ENCODE data around the gene NUP42. TPM values are rescaled to one million over a fixed set of nuclear protein-coding genes. Genes with fewer than 3 reads are reported as not detected.

Gene NUP42
- total RNA-seq, 1 experiment from 2014 or later = 36.5 TPM

DNA sequence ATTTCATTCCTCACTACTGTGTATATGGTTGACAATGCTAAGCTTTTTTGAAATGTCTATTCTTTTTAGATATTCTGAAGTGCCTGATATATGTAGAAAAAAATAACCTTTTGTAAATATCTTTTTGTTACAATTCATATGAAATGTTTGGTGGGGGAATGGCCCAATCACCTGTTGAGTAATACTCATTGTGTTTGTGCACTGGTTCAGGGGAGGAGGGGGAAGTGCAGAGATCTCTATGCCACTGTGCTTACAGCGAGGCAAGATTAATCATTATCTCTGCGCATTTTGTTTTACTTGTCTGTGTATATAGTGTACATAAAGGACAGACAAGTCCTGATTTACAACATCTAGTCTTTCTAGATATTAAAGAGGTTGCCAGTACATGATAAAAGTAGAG lies 25.2 kb downstream of the NUP42 start:
- H2AFZ ChIP-seq (ENCODE audit: low read length) = no peak overlapping the region
- no peak overlapping the region for H4K5ac ChIP-seq (ENCODE audit: insufficient read length, low read depth, low read length)
- Mint-ChIP-seq H3K27me3 (ENCODE audit: low read depth) (no peaks in the 10 kb centered on the region), H3K9me3 (no peaks in the 10 kb centered on the region), H3K4me3 (no peak overlapping the region), H3K27ac (no peak overlapping the region), H3K4me1 (peaks cover 0 to 4% of the 10 kb centered on the region in 2 experiments; a peak in 1 of 4 replicates), H3K36me3 (ENCODE audit: insufficient read depth in 1 of 3, low read depth in 3 of 3) (peaks cover 3 to 8% (median 3%) of the 10 kb centered on the region in 3 experiments; a peak in 4 of 7 replicates)
- no peak overlapping the region for H3K56ac ChIP-seq (ENCODE audit: insufficient read length, low read depth, low read length)
- no peaks in the 10 kb centered on the region for H3K23me2 ChIP-seq (ENCODE audit: insufficient read length, low read depth, low read length, poor library complexity, severe bottlenecking)
- no peak overlapping the region for H4K8ac ChIP-seq (replicated peaks; ENCODE audit: insufficient read length, low read depth, low read length)
- H3K27me3 ChIP-seq (ENCODE audit: insufficient read depth, low read length) = no peaks in the 10 kb centered on the region
- no peak overlapping the region for H3T11ph ChIP-seq (ENCODE audit: low read length)
- H3K18ac ChIP-seq (ENCODE audit: insufficient read length, low read depth, low read length) = no peak overlapping the region
- H2AK5ac ChIP-seq (ENCODE audit: insufficient read length, low read length) = no peak overlapping the region
- no peaks in the 10 kb centered on the region for H3K79me1 ChIP-seq (ENCODE audit: insufficient read depth, low read depth, low read length, poor library complexity, severe bottlenecking)
- H3K4me1 ChIP-seq (ENCODE audit: insufficient read depth, low read length) = no peaks in the 10 kb centered on the region
- WGBS (ENCODE audit: extremely low coverage, insufficient read length, low lambda C conversion rate) = no CpG with 5 or more reads among the region's 2 CpGs
- H4K91ac ChIP-seq (ENCODE audit: insufficient read length, low read depth, low read length) = no peak overlapping the region
- no peaks in the 10 kb centered on the region for H4K20me1 ChIP-seq (ENCODE audit: control insufficient read depth, insufficient read depth, insufficient read length)
- H3K4ac ChIP-seq (ENCODE audit: low read depth, low read length) = no peak overlapping the region
- no peaks in the 10 kb centered on the region for H3K9me3 ChIP-seq (ENCODE audit: control insufficient read depth, low read depth, low read length)
- no peak overlapping the region for H2BK5ac ChIP-seq (ENCODE audit: insufficient read length, low read length)
- no peak overlapping the region for H3K9ac ChIP-seq (ENCODE audit: extremely low read depth, insufficient read length, low read length)
- TF ChIP-seq, protein P1, sequence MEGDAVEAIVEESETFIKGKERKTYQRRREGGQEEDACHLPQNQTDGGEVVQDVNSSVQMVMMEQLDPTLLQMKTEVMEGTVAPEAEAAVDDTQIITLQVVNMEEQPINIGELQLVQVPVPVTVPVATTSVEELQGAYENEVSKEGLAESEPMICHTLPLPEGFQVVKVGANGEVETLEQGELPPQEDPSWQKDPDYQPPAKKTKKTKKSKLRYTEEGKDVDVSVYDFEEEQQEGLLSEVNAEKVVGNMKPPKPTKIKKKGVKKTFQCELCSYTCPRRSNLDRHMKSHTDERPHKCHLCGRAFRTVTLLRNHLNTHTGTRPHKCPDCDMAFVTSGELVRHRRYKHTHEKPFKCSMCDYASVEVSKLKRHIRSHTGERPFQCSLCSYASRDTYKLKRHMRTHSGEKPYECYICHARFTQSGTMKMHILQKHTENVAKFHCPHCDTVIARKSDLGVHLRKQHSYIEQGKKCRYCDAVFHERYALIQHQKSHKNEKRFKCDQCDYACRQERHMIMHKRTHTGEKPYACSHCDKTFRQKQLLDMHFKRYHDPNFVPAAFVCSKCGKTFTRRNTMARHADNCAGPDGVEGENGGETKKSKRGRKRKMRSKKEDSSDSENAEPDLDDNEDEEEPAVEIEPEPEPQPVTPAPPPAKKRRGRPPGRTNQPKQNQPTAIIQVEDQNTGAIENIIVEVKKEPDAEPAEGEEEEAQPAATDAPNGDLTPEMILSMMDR (conservative IDR thresholded peaks at IDR 0.05) = no peak
- no peak overlapping the region for H3K27ac ChIP-seq (ENCODE audit: insufficient read length, low read depth, low read length)
- no peak overlapping the region for H3K4me2 ChIP-seq (ENCODE audit: insufficient read depth, insufficient read length, low read length)
- H2BK12ac ChIP-seq (ENCODE audit: insufficient read length, low read depth, low read length) = no peak overlapping the region
- H2BK120ac ChIP-seq (ENCODE audit: low read depth, low read length, poor library complexity, severe bottlenecking) = no peak overlapping the region
- no peaks in the 10 kb centered on the region for H3K79me2 ChIP-seq (ENCODE audit: insufficient read depth, low read length)
- no peak overlapping the region for H3K14ac ChIP-seq (ENCODE audit: insufficient read depth, low read length)
- H3K23ac ChIP-seq (ENCODE audit: insufficient read length, low read depth, low read length) = no peak overlapping the region
- H2BK20ac ChIP-seq (ENCODE audit: low read depth, low read length, poor library complexity, severe bottlenecking) = no peak overlapping the region
- DNase-seq = no peak
- H2BK15ac ChIP-seq (ENCODE audit: low read depth, low read length) = no peak overlapping the region
